Endothelial cell of umbilical vein (primary cell): Measurements from ENCODE around the gene TBC1D9.

Experiments used
- CTCF ChIP-seq, 2 donors: IDR thresholded peaks; 1 replicate in 1 of 2; 2 replicates in 1 of 2; pipeline ENCODE4 v1.5.1; 2011; ENCODE audit warnings: low read length in 2 of 2, mild to moderate bottlenecking in 2 of 2, moderate library complexity in 2 of 2, control low read depth in 1 of 2, inconsistent platforms in 1 of 2, low read depth in 1 of 2; ENCODE audit not compliant: insufficient read depth in 1 of 2; ENCODE audit errors: extremely low read depth in 1 of 2
- EZH2 ChIP-seq: IDR thresholded peaks from 2 replicates; pipeline ENCODE4 v1.6.1; 2012; ENCODE audit warnings: borderline replicate concordance, low read depth, mild to moderate bottlenecking, moderate library complexity, low read length, inconsistent platforms; ENCODE audit not compliant: severe bottlenecking
- FOS ChIP-seq: IDR thresholded peaks from 2 replicates; pipeline ENCODE4 v1.6.1; 2011; ENCODE audit warnings: mild to moderate bottlenecking, low read length, moderate library complexity, borderline replicate concordance; ENCODE audit not compliant: insufficient read depth
- MAX ChIP-seq: IDR thresholded peaks from 2 replicates; pipeline ENCODE4 v1.6.1; 2011; ENCODE audit not compliant: insufficient read depth, insufficient read length
- POLR2A ChIP-seq: IDR thresholded peaks from 2 replicates; pipeline ENCODE4 v1.6.1; 2012; ENCODE audit warnings: low read depth, mild to moderate bottlenecking, control low read depth, low read length

GRCh38 chr4:140626661-140627376, 129.4 kb downstream of the TBC1D9 start:
- TF ChIP-seq CTCF (IDR thresholded peaks at IDR 0.05; ENCODE audit: extremely low read depth in 1 of 2, insufficient read depth in 1 of 2, low read depth in 1 of 2, low read length in 2 of 2) (no peak), MAX (no peak), FOS (no peak), POLR2A (no peak), EZH2 (no peak)
